GM19324 (cell line): ENCODE data around the gene TRAPPC3L.

ENCODE experiments used
- ATAC-seq: cut with Tn5 transposase; IDR thresholded peaks from one replicate; pipeline ENCODE4 v1.9.1; 2021; ENCODE audit warnings: mild to moderate bottlenecking, moderate library complexity; ENCODE audit not compliant: unreplicated experiment, low FRiP score

TRAPPC3L gene

DNA sequence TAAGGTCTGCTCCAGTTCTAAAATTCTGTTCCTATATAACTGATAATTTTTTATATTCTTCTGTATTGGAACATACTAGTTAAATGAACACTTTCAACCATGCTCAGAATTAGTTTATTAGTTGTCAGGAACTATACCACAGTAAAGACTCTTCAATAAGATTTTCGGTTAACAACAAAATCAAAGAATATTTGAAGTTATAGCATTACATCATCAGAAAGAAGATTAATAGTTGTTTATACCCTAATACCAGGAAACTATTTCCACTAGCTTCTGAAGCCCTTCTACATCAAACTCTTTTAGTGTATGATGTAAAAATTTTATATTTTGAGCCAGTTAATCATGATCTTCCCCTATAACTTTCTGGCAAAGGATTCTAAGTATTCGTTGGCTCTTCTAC is 14.6 kb upstream of the TRAPPC3L start:
- no peak for ATAC-seq

DNA sequence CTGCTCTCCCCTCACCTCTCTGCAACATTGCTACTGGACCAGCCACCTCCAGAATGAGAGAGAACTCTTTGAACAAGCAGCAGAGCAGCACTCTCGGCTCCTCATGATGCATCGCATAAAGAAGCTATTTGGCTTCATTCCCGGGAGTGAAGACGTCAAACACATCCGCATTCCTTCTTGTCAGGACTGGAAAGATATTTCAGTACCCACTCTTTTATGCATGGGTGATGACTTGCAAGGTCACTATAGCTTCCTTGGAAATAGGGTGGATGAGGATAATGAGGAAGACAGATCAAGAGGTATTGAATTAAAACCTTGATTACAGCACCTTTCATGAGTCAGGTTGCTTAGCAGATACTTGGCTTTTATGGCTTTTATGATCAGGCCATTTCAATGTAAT is 12.4 kb upstream of the TRAPPC3L start:
- ATAC-seq, result no peak

DNA sequence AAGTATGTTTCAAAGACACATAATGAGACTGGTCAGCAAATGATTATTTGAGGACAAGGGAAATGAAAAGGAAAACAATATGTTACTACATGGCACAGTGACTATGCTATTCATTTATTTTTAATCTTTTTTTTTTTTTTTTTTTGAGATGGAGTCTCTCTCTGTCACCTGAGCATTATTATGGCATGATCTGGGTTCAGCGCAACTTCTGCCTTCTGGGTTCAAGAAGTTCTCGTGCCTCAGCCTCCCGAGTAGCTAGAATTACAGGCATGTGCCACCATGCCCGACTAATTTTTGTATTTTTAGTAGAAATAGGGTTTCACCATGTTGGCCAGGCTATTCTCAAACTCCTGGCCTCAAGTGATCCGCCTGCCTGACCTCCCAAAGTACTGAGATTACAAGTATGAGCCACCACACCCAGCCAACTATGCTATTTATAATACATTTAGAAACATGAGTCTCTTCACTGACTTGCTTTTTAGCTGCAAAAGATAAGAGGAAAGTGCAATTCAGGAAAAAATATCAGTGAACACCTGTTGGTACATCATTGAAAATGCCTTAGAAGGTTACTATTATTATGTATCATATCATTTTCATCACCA is 11.4 kb upstream of the TRAPPC3L start:
- ATAC-seq, result no peak

DNA sequence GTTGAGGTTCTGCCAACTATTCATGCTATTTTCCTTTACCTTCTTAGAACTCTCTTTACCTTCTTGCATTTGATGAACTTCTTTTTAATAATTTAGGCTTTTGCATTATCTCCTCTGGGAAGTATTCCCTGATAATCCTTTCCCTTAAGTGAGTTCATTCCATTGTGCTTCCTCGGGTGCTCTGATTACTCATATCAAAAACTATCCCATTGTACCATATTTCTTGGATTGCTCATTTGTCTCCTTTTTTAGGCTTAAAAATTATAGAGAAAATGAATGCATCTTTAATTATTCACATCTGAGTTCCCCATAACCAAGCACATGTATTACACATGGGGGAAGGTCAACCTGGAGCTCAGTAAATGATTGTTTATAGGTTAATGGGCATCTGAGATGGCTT is 10.6 kb upstream of the TRAPPC3L start:
- no peak for ATAC-seq

DNA sequence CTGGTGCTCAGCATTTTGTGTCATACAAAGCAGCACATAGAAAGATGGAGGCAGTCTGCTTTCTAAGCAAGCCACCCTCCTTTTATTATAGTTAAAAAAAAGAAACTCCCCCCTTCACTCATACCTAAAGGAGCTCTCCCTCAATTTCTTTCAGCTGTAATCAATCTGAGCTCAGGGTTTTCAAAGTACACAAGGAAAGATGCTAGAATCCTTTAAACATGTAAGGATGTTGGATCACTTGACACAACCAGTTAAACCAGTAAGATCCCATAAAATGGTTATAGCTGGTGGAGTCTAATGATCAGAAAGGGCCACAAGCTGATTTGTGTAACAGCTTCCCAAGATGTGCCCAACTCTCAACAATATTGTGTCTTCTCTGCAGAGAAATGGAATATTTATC is 8.0 kb upstream of the TRAPPC3L start, which contains the start of gene CALHM4:
Gene CALHM4 (plus strand): TSS at position 301 of the 400 bp plus-strand sequence. CDS start 43 bp downstream, at position 344.
- no peak for ATAC-seq

DNA sequence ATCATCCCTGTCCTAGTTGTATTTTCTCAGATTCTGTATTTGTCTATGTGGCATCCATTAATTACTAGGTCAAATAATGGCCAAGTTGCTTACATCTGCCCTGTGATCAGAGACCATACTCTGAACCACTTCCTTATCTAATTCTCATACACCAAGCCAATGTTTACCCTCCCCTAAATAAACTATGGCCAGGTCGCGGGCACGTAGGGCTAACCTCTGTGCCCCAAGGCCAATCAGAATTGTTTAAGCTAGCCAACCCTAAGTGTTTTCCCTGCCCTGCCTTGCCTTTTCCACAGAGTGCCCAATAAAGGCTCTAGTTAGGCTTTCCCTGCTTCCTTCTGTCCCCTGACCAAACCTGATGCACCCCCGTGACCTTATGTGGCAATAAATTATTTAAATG is 5.3 kb upstream of the TRAPPC3L start:
- no peak for ATAC-seq

DNA sequence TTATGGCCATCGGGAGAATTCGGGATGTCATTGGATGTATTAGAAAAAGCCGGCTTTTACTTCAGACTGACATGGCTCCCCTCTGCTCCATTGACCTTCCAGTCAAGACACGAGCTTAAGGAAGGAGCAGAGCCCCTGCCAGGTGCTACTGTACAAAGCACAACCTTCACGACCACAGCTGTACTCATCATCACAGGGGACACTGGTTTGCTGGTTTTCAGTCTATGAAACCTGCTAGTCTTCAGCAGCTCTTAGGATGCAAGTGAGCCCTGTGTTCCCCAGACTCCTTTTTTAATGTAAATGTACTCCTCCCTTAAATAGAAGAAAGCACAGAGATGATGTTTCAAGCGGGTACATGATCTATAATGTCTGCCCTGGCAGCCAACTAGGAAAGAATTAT is 1.9 kb upstream of the TRAPPC3L start:
- no peak for ATAC-seq

DNA sequence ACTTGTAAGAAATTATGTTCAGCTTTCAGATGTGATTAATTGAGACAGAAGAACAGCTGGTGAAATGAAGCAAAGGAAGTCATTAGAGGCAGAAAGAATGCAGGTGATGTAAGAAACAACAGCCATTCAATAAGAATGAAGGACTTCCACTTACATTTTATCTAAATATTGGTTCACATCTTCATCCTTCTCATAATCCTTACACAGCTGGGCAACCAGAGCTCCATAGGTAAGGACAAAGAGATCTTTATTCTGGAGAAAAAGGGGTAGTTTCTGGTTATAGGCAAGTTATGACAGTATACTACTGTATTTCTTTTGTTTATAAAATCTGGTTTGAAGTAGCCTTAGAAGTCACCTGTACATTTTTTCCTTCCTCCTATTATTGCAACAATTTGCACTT is 2.3 kb downstream of the TRAPPC3L start:
- ATAC-seq, result no peak

DNA sequence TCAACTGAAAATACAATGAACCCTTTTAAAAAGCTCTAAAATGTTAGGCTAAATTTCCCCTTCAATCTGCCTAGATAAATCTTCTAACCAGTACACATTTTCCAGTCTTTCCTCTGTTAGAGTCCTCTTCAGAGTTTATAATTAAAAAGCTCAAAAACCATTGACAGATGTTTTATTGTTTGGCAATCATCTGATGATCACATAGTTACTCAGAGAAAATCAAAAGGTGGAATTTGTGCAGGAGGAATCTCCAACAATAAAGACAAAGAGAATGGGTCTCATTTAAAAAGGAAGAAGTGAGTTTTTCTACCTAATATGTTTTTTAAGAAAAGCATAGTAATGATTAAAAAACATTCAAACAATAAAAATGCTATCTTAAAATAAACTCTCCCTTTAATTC is 3.1 kb downstream of the TRAPPC3L start:
- no peak for ATAC-seq

DNA sequence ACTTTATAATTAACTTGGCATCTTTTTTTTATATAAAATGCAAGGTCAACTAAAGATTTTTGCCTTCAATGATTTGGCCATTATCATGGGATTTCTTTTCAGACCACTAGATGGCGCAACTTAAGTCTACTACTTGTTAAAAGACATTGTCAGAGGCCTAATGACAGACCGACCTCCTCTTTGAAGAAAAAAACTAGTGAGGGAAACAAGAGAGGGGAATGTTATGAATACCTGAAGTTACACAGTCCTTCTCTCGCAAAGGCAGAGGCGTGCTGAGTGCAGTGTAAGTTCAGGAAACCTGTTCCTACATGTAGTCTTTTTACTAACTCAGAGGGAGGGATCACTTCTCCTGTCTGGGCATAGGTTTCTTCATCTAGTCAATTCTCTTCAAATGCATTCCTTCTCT is 9.3 kb downstream of the TRAPPC3L start:
- ATAC-seq, result no peak

DNA sequence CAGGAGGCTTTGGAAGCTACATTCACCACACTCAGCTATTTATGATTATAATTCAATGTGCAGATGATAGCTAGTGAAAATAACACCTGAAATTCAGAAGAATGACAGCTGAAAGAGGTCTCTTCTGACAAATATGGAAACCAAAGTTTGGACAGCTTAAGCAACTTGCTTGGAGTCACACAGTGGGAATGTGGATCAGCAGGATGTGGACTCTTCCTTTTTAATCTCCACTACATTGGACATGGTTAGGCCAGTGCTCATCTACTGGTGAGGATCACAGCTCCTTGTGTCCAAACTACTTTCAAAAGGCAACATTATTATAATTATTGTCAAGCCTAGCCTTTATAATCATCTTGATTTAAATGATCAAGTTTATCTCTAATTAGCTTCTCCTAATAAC is 10.4 kb downstream of the TRAPPC3L start:
- no peak for ATAC-seq

DNA sequence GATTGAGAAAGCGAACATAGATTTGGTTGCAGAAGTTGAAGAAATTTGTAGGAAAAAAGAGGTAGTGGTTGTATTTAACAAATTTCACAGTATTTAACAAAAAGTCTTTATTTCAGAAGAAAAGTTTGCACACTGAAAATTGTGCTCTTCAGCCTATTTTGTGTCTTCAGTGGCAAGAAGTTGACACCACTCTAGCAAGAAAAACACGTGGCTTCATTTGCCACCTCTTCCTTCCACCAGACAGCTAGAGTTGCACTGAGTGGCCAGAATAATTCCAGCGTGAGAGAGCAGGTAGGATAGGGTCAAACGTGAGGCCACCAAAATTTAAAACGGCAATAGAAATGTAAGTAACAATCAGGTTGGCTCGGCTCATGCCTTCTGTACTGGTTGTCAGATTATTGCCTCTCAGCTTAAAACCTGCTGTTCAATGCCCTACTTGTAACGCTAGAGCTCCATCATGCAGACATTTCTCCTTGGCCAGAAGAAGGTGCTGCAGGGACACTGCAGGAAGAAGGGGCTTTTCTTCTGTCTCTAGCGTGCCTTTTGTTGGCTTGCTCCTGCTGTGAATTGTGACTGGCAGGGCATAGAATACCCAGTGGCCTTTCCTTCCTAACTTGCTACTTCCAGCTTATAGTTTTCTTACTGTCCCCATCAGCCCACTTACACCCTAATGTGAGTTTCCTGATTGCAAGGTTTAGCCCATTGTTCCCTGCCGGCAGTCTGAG is 12.1 kb downstream of the TRAPPC3L start:
- no peak for ATAC-seq

DNA sequence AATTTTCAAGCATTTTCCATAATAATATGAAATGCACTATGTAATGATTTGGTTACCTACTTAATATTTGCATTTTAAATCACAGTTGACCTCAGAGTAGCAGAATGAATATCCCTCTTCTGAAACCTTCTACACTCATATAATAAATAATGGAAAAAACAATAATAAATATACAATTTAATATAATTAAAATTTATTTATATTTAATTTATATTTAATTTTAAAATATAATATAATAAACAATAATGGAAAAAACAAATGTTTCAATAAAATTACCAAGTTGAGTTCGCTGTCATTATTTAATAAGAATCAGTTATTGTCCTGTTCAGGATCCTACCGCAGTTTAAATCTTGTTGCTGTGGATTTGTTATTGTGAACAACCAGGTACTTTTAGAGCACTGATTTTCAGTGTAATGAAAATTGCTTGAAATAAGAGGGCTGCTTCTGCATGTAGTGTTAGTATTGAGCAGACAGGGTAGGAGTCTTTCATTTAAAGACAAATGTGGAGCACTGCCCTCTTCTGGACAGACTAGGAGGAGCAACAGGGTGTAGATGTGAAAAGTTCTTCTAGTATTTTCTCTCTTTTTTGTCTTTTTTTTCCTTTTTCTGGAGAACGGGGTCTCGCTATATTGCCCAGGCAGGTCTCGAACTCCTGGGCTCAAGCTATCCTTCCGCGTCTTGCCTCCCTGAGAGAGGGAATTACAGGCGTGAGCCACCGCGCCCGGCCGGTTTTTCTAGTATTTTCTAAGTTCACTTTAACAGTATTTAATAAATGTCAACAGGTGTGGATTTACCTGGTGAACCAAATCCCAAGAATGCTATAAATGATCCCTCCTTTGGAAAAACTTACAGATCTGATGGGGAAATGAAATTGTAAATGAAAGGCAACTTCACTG is 13.6 kb downstream of the TRAPPC3L start:
- no peak for ATAC-seq

DNA sequence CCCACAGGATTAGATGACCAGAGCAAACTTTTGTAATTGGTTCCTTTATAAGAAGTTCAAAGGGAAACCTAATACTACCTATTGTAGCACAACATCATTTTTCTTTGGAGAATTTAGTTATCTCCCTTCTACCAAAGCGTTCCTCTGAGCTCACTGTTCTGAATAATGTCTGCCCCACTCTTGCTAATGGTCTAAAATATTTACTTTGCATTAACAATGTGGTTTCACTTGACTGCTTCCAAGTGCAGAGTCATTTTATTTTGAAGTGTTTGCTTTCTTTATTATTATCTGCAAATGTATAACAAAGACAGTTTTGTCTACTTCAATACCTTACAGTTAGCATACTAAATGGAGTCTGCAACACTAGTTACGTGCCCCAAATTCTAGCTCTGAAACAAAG is 15.0 kb downstream of the TRAPPC3L start:
- no peak for ATAC-seq

DNA sequence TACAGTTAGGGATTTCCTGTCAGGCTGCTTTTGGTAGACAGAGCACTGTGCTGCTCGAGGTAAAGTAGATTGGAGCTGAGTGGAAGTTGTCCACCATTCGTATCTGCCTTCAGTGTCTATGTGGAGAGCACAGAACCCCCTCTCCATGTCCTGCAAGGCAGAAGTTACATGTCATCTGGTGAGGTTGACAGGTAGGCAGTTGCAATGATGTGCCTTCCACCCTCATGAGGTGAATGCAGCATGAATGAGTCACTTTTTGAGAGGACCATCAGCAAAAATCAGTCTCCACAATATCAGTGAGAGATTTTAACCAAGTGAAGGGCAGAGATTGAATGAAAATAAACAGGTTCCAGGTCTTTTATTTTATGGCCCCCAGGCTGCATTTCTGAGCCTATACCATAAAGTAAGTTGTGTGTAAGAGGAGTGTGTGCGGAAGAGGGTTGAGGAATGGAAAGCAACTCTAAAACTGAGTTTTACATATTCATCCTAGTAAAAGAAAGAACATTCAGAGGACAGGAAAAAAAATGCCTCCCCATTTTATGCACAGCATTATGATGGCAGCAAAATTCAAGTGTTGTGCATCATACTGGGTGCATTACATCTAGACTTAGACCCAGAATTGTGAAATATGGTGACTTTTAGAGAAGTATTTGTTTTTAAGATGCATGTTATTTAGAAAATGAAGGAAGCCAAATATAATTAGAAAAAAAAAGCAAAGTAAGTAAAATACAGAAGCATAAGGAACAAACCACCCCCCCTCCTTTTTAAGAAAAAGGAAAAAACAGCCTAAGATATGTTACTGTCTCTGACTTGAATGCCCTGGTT is 15.8 kb downstream of the TRAPPC3L start:
- ATAC-seq, result no peak

DNA sequence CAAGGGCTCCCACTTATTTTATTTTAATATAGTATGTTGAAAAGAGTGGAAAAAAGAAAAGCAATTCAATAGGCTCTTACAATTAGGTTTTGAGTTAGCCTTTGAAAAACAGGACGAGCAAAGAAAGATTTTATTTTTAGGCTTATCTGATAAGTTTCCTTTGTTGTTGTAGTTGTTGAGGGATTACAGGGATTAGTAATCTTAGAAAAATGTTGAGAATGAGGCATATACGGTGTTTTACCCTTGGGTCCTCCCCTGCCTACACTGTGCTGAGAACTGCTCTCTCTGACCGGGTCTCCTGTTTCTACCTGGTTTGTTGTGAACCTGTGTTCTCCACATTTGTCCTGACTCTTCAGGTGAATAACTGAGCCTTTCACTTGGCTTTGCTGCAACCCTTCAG is 16.7 kb downstream of the TRAPPC3L start:
- ATAC-seq, result no peak

DNA sequence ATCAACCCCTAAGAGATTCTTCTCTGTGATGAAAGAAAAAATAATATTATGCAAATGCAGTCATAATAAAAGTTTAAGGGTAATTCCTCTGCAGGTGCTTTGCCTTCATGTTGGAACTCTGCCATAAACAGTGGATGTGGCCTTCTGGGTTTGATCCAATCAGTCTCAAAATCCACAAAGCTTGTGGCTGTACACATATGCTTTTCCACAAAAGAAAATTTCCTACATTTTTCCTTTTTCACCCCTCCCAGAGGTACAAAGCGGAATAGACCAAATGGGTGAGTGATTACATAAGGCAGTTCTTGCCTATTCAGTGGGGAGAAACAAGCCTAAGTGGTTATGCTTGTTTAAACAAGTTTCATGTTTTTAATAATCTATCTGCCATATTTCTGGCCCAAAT is 17.4 kb downstream of the TRAPPC3L start:
- no peak for ATAC-seq

DNA sequence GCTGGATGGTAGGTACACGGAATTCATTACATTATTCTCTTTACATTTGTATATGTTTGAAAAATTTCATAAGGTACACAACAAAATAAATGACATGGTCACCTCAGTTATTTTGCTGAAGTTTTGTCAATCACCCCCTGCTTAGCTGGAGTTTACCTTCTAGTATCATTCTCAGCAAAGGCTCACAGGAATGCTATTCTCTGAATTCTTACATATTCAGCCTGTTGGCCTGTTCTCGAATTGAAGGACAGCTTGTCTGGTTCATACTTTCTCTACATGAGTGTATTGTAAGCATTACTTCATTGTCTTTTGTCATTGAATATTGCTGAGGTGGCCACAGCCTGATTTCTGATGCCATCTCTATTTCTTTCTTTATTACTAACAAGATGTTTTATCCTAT is 21.2 kb downstream of the TRAPPC3L start:
- no peak for ATAC-seq

DNA sequence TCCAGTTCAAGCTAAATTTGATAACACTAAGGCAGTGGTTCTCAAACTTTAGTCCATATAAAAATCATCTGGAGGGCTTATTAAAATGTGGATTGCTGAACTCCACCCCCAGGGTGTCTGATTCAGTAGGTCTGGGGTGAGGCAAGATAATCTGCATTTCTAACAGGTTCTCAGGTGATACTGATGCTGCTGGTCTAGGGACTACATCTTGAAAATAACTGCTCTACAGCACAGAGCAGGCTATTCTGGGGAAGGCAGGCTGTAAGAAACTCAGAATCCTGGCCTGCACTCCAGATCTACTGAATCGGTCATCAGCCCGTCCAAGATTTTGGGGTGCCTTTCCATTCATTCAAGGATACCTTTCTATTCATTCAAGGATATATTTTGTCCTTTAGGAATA is 22.6 kb downstream of the TRAPPC3L start:
- ATAC-seq, result no peak

DNA sequence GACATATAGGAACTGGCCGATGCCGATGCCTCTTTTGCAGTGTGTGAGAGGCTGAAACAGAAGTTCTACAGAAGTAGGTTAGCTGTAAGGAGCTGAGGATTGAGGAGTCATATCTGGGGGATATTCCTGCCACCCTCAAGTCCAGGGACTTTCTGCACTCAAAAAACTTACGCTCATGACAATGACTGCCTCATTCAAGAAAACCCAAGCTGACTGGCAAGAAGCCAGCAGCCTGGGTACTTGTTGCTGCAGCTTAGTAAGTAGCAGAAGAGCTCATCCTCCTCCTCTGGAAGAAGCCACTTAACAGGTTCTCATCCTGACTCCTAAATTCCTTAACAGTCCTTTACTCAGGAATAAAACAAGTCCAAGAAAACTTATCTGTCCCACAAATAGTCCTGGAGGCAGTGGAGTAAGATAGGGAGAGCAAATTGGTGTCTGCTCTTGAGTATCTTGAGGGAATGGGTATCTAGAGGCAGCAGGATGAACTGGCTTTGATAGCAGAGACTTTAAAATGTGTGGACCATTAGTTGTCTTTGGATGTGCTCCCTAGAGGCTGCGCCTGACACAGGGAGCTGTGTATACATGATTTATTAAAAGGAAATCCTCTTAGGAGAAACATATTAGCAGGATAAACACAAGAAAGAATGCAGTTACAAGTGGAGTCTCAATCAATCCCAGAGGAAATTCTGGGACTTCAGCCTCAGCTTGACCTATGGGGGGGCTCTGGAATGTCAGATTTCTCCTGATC is 26.7 kb downstream of the TRAPPC3L start:
- ATAC-seq, result no peak
